Neural progenitor cell (in vitro differentiated cells): ENCODE results near the gene ROBO2. TPM values are rescaled to one million over a fixed set of nuclear protein-coding genes. Genes with fewer than 3 reads are reported as not detected.

Experiments used
- DNase-seq: peaks from one replicate; pipeline ENCODE4 v3.0.0-alpha.2; 2016; ENCODE audit warnings: low spot score
- H2AFZ ChIP-seq: fragments of 200-600 bp; sonication (generic); replicated peaks from 2 replicates; pipeline ENCODE4 v1.6.1; 2016; ENCODE audit warnings: antibody characterized with exemption
- H3F3A ChIP-seq: fragments of 200-600 bp; sonication (generic); 2 replicates; pipeline ENCODE4 v1.6.1; 2016; ENCODE audit warnings: antibody characterized with exemption, low read depth
- H3K27ac ChIP-seq: fragments of 200-600 bp; sonication (generic); 2 replicates; pipeline ENCODE4 v1.5.1; 2016; ENCODE audit warnings: mild to moderate bottlenecking
- H3K27me3 ChIP-seq: fragments of 200-600 bp; sonication (generic); 2 replicates; pipeline ENCODE4 v1.6.1; 2016; ENCODE audit warnings: mild to moderate bottlenecking, moderate library complexity
- H3K36me3 ChIP-seq: fragments of 200-600 bp; sonication (generic); 2 replicates; pipeline ENCODE4 v1.5.1; 2016
- H3K4me1 ChIP-seq: fragments of 200-600 bp; sonication (generic); 2 replicates; pipeline ENCODE4 v1.6.1; 2016; ENCODE audit warnings: mixed run types
- H3K4me2 ChIP-seq: fragments of 200-600 bp; sonication (generic); 2 replicates; pipeline ENCODE4 v1.6.1; 2016
- H3K4me3 ChIP-seq: fragments of 200-600 bp; sonication (generic); 2 replicates; pipeline ENCODE4 v1.5.1; 2016
- H3K79me2 ChIP-seq: fragments of 200-600 bp; sonication (generic); 2 replicates; pipeline ENCODE4 v1.6.1; 2016; ENCODE audit warnings: low read depth
- H3K9ac ChIP-seq: fragments of 200-600 bp; sonication (generic); 2 replicates; pipeline ENCODE4 v1.6.1; 2016
- H3K9me3 ChIP-seq: fragments of 200-600 bp; sonication (generic); 2 replicates; pipeline ENCODE4 v1.5.1; 2016; ENCODE audit warnings: low read depth
- H4K20me1 ChIP-seq: fragments of 200-600 bp; sonication (generic); 2 replicates; pipeline ENCODE4 v1.6.1; 2016; ENCODE audit warnings: low read depth
- H3K27ac Mint-ChIP-seq: 3 replicates; pipeline ENCODE4 v1.8.0; 2021; ENCODE audit warnings: mixed read lengths
- H3K27me3 Mint-ChIP-seq: 2 replicates; pipeline ENCODE4 v1.8.0; 2022; ENCODE audit warnings: low read depth, mild to moderate bottlenecking, inconsistent platforms, moderate library complexity, mixed read lengths; ENCODE audit not compliant: insufficient read depth
- H3K36me3 Mint-ChIP-seq: 3 replicates; pipeline ENCODE4 v1.8.0; 2021; ENCODE audit warnings: mixed read lengths
- H3K4me1 Mint-ChIP-seq: 3 replicates; pipeline ENCODE4 v1.8.0; 2021; ENCODE audit warnings: mixed read lengths
- H3K4me3 Mint-ChIP-seq: 3 replicates; pipeline ENCODE4 v1.8.0; 2021; ENCODE audit warnings: mild to moderate bottlenecking, moderate library complexity, mixed read lengths
- H3K9me3 Mint-ChIP-seq: 3 replicates; pipeline ENCODE4 v1.8.0; 2020; ENCODE audit warnings: mixed read lengths
- CTCF ChIP-seq: fragments of 200-600 bp; sonication (generic); IDR thresholded peaks from 2 replicates; pipeline ENCODE4 v1.5.1; 2017; ENCODE audit warnings: antibody characterized with exemption, mild to moderate bottlenecking
- EZH2 ChIP-seq: fragments of 200-600 bp; sonication (generic); IDR thresholded peaks from 2 replicates; pipeline ENCODE4 v1.6.1; 2017; ENCODE audit warnings: antibody characterized with exemption, mild to moderate bottlenecking, moderate library complexity
- EZH2phosphoT487 ChIP-seq: fragments of 200-600 bp; sonication (generic); IDR thresholded peaks from 2 replicates; pipeline ENCODE4 v1.6.1; 2017; ENCODE audit warnings: antibody characterized with exemption
- total RNA-seq: library from RNA; depleted of rRNA; stranded (reverse); fragments of >200 nt; gene quantifications from 2 replicates; pipeline ENCODE4 v1.2.3, GENCODE V29; 2015; ENCODE audit warnings: low replicate concordance

The ROBO2 gene
- total RNA-seq, 1 donor from 2014 or later: 15.0 TPM

DNA sequence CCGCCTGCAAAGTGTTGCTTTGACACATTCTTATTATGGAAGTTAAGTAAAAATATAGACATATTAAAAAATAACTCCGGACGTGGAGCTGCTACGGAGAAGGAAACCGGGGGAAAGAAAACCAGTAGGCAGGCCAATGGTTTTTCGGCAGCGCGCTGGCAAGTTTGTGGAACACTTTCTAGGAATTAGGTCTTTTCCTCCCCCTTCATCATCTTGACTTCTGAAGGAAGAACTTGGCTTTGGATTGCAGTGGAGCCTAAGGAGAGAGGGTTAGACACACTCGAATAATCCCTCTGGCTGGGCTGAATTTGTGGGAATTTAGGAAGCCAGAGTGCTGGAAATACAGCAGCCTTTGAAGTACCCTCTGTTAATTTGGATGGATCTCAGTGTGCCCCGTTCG, 317 bp downstream of the ROBO2 start:
- Histone ChIP-seq H2AFZ (peak overlapping the region; percentile 80), H3F3A (peaks cover 26% of the 10 kb centered on the region), H3K79me2 (no peaks in the 10 kb centered on the region), H3K9me3 (no peaks in the 10 kb centered on the region), H3K4me1 (peaks cover 20% of the 10 kb centered on the region), H3K4me2 (peak overlapping the region; percentile 85), H3K9ac (no peak overlapping the region), H3K27me3 (peaks cover 16% of the 10 kb centered on the region), H3K36me3 (no peaks in the 10 kb centered on the region), H3K4me3 (peak overlapping the region; percentile 76), H4K20me1 (no peaks in the 10 kb centered on the region), H3K27ac (no peak overlapping the region)
- no peak for TF ChIP-seq EZH2phosphoT487
- TF ChIP-seq EZH2: no peak
- no peak for TF ChIP-seq CTCF
- peak; percentile 20 for DNase-seq
- Mint-ChIP-seq H3K4me3 (peak overlapping the region; percentile 98), H3K27ac (peak overlapping the region; percentile 72), H3K36me3 (peaks cover 1% of the 10 kb centered on the region), H3K27me3 (peaks cover 4% of the 10 kb centered on the region), H3K9me3 (peaks cover 2% of the 10 kb centered on the region), H3K4me1 (peaks cover 17% of the 10 kb centered on the region)

- Mint-ChIP-seq H3K9me3 (peaks cover 2% of the 10 kb centered on the region), H3K27me3 (peaks cover 4% of the 10 kb centered on the region), H3K4me3 (peak overlapping the region; percentile 98), H3K36me3 (peaks cover 1% of the 10 kb centered on the region), H3K4me1 (peaks cover 17% of the 10 kb centered on the region), H3K27ac (no peak overlapping the region)
- peak; percentile 17 for DNase-seq
- no peak overlapping the region for H3K27ac ChIP-seq
- H3K27me3 ChIP-seq: peaks cover 16% of the 10 kb centered on the region
- H3K79me2 ChIP-seq: no peaks in the 10 kb centered on the region
- H3K4me3 ChIP-seq: peak overlapping the region; percentile 76
- peaks cover 20% of the 10 kb centered on the region for H3K4me1 ChIP-seq
- peaks cover 26% of the 10 kb centered on the region for H3F3A ChIP-seq
- no peak overlapping the region for H3K9ac ChIP-seq
- H3K4me2 ChIP-seq: peak overlapping the region; percentile 85
- no peaks in the 10 kb centered on the region for H3K36me3 ChIP-seq
- no peaks in the 10 kb centered on the region for H3K9me3 ChIP-seq
- no peak for TF ChIP-seq EZH2phosphoT487
- TF ChIP-seq EZH2: no peak
- H2AFZ ChIP-seq: no peak overlapping the region
- no peaks in the 10 kb centered on the region for H4K20me1 ChIP-seq
Measured at GRCh38 chr3:77040926-77041722, 1.2 kb downstream of the ROBO2 start.

DNA sequence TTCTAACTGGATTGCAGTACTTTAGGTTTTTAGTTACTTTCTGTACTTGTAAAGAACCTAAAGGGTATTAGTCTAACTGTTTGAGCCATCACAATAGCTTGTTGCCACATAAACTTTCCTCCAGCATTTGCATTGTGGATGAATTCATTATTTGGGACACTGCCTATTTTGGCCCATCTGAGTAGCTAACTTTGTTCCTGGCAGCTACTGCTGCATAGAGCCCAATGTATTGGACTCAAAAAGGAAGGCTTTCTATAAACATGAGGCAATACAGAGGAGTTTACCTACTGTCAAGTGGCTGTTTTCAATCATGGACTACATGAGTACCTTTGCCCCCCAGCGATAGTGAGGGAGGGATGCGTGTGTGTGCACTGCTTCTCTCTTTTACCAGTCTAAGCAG, 1.9 kb downstream of the ROBO2 start:
- H3K27ac ChIP-seq: no peak overlapping the region

More for the DNA sequence above, 1.9 kb downstream of the ROBO2 start:
- no peaks in the 10 kb centered on the region for H4K20me1 ChIP-seq
- H3K9me3 ChIP-seq: no peaks in the 10 kb centered on the region
- Mint-ChIP-seq H3K4me3 (peak overlapping the region; percentile 98), H3K4me1 (peaks cover 17% of the 10 kb centered on the region), H3K36me3 (peaks cover 3% of the 10 kb centered on the region), H3K9me3 (peaks cover 4% of the 10 kb centered on the region), H3K27me3 (peaks cover 4% of the 10 kb centered on the region), H3K27ac (no peak overlapping the region)
- H3K4me2 ChIP-seq: peak overlapping the region; percentile 85
- peaks cover 16% of the 10 kb centered on the region for H3K27me3 ChIP-seq
- no peaks in the 10 kb centered on the region for H3K79me2 ChIP-seq
- H3K4me1 ChIP-seq: peaks cover 15% of the 10 kb centered on the region
- no peak overlapping the region for H2AFZ ChIP-seq
- no peaks in the 10 kb centered on the region for H3K36me3 ChIP-seq
- peak overlapping the region; percentile 76 for H3K4me3 ChIP-seq
- no peak for TF ChIP-seq EZH2
- TF ChIP-seq EZH2phosphoT487: no peak
- TF ChIP-seq CTCF: no peak
- H3K9ac ChIP-seq: no peak overlapping the region
- H3F3A ChIP-seq: peaks cover 26% of the 10 kb centered on the region
- DNase-seq: no peak
